Skeletal muscle tissue (tissue), 4 donors: Measurements from ENCODE around the gene FHIT. TPM values are rescaled to one million over a fixed set of nuclear protein-coding genes. Genes with fewer than 3 reads are reported as not detected.

Source experiments
- H3K27ac ChIP-seq: one replicate; pipeline ENCODE4 v1.7.0; 2013; ENCODE audit warnings: mild to moderate bottlenecking, low read depth, low read length, inconsistent platforms
- H3K27me3 ChIP-seq, 3 donors: one replicate each; pipeline ENCODE4 v1.7.0; 2013; ENCODE audit warnings: low read length in 3 of 3; ENCODE audit not compliant: control insufficient read depth in 3 of 3, insufficient read depth in 3 of 3
- H3K36me3 ChIP-seq, 3 donors: one replicate each; pipeline ENCODE4 v1.7.0; 2013; ENCODE audit warnings: low read length in 3 of 3; ENCODE audit not compliant: control insufficient read depth in 3 of 3, insufficient read depth in 3 of 3
- H3K4me1 ChIP-seq, 3 donors: one replicate each; pipeline ENCODE4 v1.7.0; 2013; ENCODE audit warnings: low read length in 3 of 3, mild to moderate bottlenecking in 3 of 3; ENCODE audit not compliant: control insufficient read depth in 3 of 3, insufficient read depth in 3 of 3
- H3K4me3 ChIP-seq, 3 donors: one replicate each; pipeline ENCODE4 v1.7.0; 2013; ENCODE audit warnings: low read length in 3 of 3
- H3K9ac ChIP-seq, 3 donors: one replicate each; pipeline ENCODE4 v1.7.0; 2013; ENCODE audit warnings: low read length in 3 of 3, mild to moderate bottlenecking in 3 of 3, moderate library complexity in 2 of 3, low read depth in 1 of 3
- H3K9me3 ChIP-seq, 3 donors: one replicate each; pipeline ENCODE4 v1.7.0; 2013; ENCODE audit warnings: low read length in 3 of 3; ENCODE audit not compliant: control insufficient read depth in 3 of 3
- total RNA-seq: library from RNA; depleted of rRNA; stranded (reverse); fragments of >200 nt; gene quantifications from one replicate; pipeline ENCODE4 v1.2.3, GENCODE V29; 2014
- donor health status: Osteomylitis.

Gene FHIT
- total RNA-seq, 1 donor from 2014 or later, result 4.2 TPM

- Histone ChIP-seq H3K4me1 (no peaks in the 10 kb centered on the region), H3K4me3 (no peak overlapping the region), H3K9me3 (no peaks in the 10 kb centered on the region), H3K36me3 (no peaks in the 10 kb centered on the region), H3K9ac (no peak overlapping the region), H3K27ac (no peak overlapping the region), H3K27me3 (no peaks in the 10 kb centered on the region)
Observed at GRCh38 chr3:61108247-61109019, 142.8 kb downstream of the FHIT start.

GRCh38 chr3:61094608-61095007 lies 156.6 kb downstream of the FHIT start:
- Histone ChIP-seq H3K9me3 (no peaks in the 10 kb centered on the region), H3K27ac (no peak overlapping the region), H3K27me3 (no peaks in the 10 kb centered on the region), H3K4me1 (no peaks in the 10 kb centered on the region), H3K36me3 (no peaks in the 10 kb centered on the region), H3K4me3 (no peak overlapping the region), H3K9ac (no peak overlapping the region)

GRCh38 chr3:61093364-61093763 lies 157.9 kb downstream of the FHIT start:
- no peak overlapping the region for H3K27ac ChIP-seq
- no peak overlapping the region for H3K4me3 ChIP-seq
- H3K27me3 ChIP-seq, result no peaks in the 10 kb centered on the region
- H3K9me3 ChIP-seq, result no peaks in the 10 kb centered on the region
- H3K36me3 ChIP-seq, result no peaks in the 10 kb centered on the region
- no peak overlapping the region for H3K9ac ChIP-seq
- no peaks in the 10 kb centered on the region for H3K4me1 ChIP-seq

- Histone ChIP-seq H3K4me3 (no peak overlapping the region), H3K9ac (no peak overlapping the region), H3K4me1 (no peaks in the 10 kb centered on the region), H3K27ac (no peak overlapping the region), H3K36me3 (no peaks in the 10 kb centered on the region), H3K27me3 (no peaks in the 10 kb centered on the region), H3K9me3 (no peaks in the 10 kb centered on the region)
Observed at GRCh38 chr3:61092870-61093269, 158.4 kb downstream of the FHIT start.

- Histone ChIP-seq H3K4me1 (no peaks in the 10 kb centered on the region), H3K27ac (no peak overlapping the region), H3K9me3 (no peaks in the 10 kb centered on the region), H3K36me3 (no peaks in the 10 kb centered on the region), H3K4me3 (no peak overlapping the region), H3K27me3 (no peaks in the 10 kb centered on the region), H3K9ac (no peak overlapping the region)
Observed at GRCh38 chr3:61090389-61091169, 160.7 kb downstream of the FHIT start.

- no peak overlapping the region for H3K27ac ChIP-seq
- H3K36me3 ChIP-seq, result no peaks in the 10 kb centered on the region
- H3K9ac ChIP-seq, result no peak overlapping the region
- H3K4me1 ChIP-seq, result no peaks in the 10 kb centered on the region
- no peaks in the 10 kb centered on the region for H3K9me3 ChIP-seq
- H3K27me3 ChIP-seq, result no peaks in the 10 kb centered on the region
- no peak overlapping the region for H3K4me3 ChIP-seq
Observed at GRCh38 chr3:61087465-61087864, 163.8 kb downstream of the FHIT start.

- Histone ChIP-seq H3K27me3 (no peaks in the 10 kb centered on the region), H3K4me3 (no peak overlapping the region), H3K36me3 (no peaks in the 10 kb centered on the region), H3K9ac (no peak overlapping the region), H3K27ac (no peak overlapping the region), H3K4me1 (no peaks in the 10 kb centered on the region), H3K9me3 (no peaks in the 10 kb centered on the region)
Observed at GRCh38 chr3:61081554-61081953, 169.7 kb downstream of the FHIT start.

- no peak overlapping the region for H3K9ac ChIP-seq
- no peak overlapping the region for H3K4me3 ChIP-seq
Observed at GRCh38 chr3:61080737-61081445, 170.4 kb downstream of the FHIT start.

GRCh38 chr3:61078048-61078752 lies 173.1 kb downstream of the FHIT start:
- Histone ChIP-seq H3K36me3 (no peaks in the 10 kb centered on the region), H3K4me3 (no peak overlapping the region), H3K9ac (no peak overlapping the region), H3K27me3 (no peaks in the 10 kb centered on the region), H3K9me3 (no peaks in the 10 kb centered on the region), H3K27ac (no peak overlapping the region), H3K4me1 (no peaks in the 10 kb centered on the region)

More at GRCh38 chr3:61080737-61081445, 170.4 kb downstream of the FHIT start:
- Histone ChIP-seq H3K4me1 (no peaks in the 10 kb centered on the region), H3K36me3 (no peaks in the 10 kb centered on the region), H3K27ac (no peak overlapping the region), H3K9me3 (no peaks in the 10 kb centered on the region), H3K27me3 (no peaks in the 10 kb centered on the region)
